HG02678 (cell line): Measurements from ENCODE around the gene BLTP3A.

Experiments used
- ATAC-seq: cut with Tn5 transposase; IDR thresholded peaks from one replicate; pipeline ENCODE4 v1.9.1; 2021; ENCODE audit warnings: mild to moderate bottlenecking, moderate library complexity; ENCODE audit not compliant: unreplicated experiment

Gene BLTP3A

DNA sequence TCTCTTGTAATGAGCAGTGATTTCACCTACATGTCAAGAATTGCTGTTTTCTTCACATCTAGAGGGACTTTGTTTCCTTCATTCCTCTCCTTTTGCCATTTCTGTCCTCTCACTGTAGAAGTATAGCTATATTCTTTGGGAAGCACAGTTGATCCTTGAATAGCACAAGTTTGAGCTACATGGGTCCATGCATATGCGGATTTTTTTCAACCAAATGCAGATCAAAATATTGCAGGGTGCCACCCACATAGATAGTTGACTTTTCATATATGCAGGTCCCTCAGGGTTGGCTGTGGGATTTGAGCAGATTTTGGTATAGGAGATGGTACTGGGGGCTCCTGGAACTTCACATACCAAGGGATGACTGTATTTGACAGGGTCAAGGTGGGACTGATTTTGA lies 41.1 kb downstream of the BLTP3A start:
- no peak for ATAC-seq

- no peak for ATAC-seq
Observed at GRCh38 chr6:34834789-34835518, 43.1 kb downstream of the BLTP3A start.

- no peak for ATAC-seq
Observed at GRCh38 chr6:34836008-34836407, 44.1 kb downstream of the BLTP3A start.

GRCh38 chr6:34836451-34836850 lies 44.6 kb downstream of the BLTP3A start:
- no peak for ATAC-seq

DNA sequence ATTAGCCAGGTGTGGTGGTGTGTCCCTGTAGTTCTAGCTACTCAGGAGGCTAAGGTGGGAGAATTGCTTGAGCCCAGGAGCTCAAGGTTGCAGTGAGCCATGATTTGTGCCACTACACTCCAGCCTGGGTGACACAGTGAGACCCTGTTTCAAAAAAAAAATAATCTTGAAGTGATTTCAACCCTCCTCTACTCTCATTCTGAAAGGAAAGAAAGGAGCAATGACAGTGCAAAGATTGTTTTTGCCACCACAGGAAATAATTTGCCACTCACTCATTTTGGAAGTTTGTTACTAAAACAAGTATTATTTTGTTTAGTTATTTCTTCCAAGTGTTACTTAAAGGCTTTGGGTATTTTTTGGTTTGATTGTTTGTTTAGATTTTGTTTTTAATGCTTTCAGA lies 45.6 kb downstream of the BLTP3A start:
- no peak for ATAC-seq

GRCh38 chr6:34839666-34840352 lies 47.9 kb downstream of the BLTP3A start:
- no peak for ATAC-seq
